Measurements from ENCODE around the gene HAS3.

- TF ChIP-seq EP300 (IDR thresholded peaks at IDR 0.05): no peak
- TF ChIP-seq, protein P1, sequence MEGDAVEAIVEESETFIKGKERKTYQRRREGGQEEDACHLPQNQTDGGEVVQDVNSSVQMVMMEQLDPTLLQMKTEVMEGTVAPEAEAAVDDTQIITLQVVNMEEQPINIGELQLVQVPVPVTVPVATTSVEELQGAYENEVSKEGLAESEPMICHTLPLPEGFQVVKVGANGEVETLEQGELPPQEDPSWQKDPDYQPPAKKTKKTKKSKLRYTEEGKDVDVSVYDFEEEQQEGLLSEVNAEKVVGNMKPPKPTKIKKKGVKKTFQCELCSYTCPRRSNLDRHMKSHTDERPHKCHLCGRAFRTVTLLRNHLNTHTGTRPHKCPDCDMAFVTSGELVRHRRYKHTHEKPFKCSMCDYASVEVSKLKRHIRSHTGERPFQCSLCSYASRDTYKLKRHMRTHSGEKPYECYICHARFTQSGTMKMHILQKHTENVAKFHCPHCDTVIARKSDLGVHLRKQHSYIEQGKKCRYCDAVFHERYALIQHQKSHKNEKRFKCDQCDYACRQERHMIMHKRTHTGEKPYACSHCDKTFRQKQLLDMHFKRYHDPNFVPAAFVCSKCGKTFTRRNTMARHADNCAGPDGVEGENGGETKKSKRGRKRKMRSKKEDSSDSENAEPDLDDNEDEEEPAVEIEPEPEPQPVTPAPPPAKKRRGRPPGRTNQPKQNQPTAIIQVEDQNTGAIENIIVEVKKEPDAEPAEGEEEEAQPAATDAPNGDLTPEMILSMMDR (IDR thresholded peaks at IDR 0.05): no peak
Observed at GRCh38 chr16:69108905-69109252, 3.4 kb downstream of the HAS3 start.
